Psoas muscle (tissue), 8 donors: ENCODE measurements around the gene ENTR1. TPM values are rescaled to one million over a fixed set of nuclear protein-coding genes. Genes with fewer than 3 reads are reported as not detected.

Source experiments
- ATAC-seq, 4 donors: fragments of 200-7000 bp; cut with Tn5 transposase; one replicate each; pipeline ENCODE4 v1.9.1; 2020; ENCODE audit warnings: moderate library complexity in 3 of 4, mild to moderate bottlenecking in 2 of 4
- DNase-seq, 2 donors: peaks; one replicate each; pipeline ENCODE4 v3.0.0-alpha.2; 2020
- H3K27ac ChIP-seq: fragments of 200-600 bp; one replicate; pipeline ENCODE4 v1.8.0; 2022
- H3K27me3 ChIP-seq, 3 donors: fragments of 200-600 bp in 1 of 3; one replicate each; pipeline versions ENCODE4 v1.6.1 to v1.8.0; 2013 to 2022; ENCODE audit warnings: low read length in 2 of 3, mild to moderate bottlenecking in 2 of 3, moderate library complexity in 1 of 3; ENCODE audit not compliant: insufficient read depth in 3 of 3
- H3K36me3 ChIP-seq, 2 donors: fragments of 200-600 bp in 1 of 2; one replicate each; pipeline versions ENCODE4 v1.6.1 to v1.8.0; 2013 to 2022; ENCODE audit warnings: low read depth in 1 of 2, mild to moderate bottlenecking in 1 of 2, moderate library complexity in 1 of 2; ENCODE audit not compliant: insufficient read depth in 1 of 2
- H3K4me1 ChIP-seq: fragments of 200-600 bp; one replicate; pipeline ENCODE4 v1.8.0; 2022
- H3K4me3 ChIP-seq: fragments of 200-600 bp; one replicate; pipeline ENCODE4 v1.8.0; 2022; ENCODE audit warnings: mild to moderate bottlenecking
- H3K9me3 ChIP-seq: fragments of 200-600 bp; one replicate; pipeline ENCODE4 v1.8.0; 2022
- WGBS, 3 donors: extraction: QIAGEN DNeasy Blood & Tissue Kit; methylation state at CpG; one replicate each; pipeline versions ENCODE4 v1.1.6 to v1.1.7; 2013; 5-methylcytosine and 5-hydroxymethylcytosine counted together
- intact Hi-C, 2 donors: fragments of 100-400 bp; cut with DNase I; formaldehyde crosslinking; loops; one replicate each; pipeline versions ENCODE4 v1.11.0 to v1.14.2; 2022
- polyA plus RNA-seq, 3 donors: library from polyadenylated mRNA; stranded (reverse); fragments of 200-250 nt; gene quantifications; one replicate each; pipeline ENCODE4 v1.2.3, GENCODE V29; 2013
- total RNA-seq, 4 donors: library from RNA; stranded (reverse); fragmentation: NEBNext Ultra II Directional in 2 of 4; extraction: Animal tissue kit (Norgen Biotek cat#: 25700) in 2 of 4; gene quantifications; one replicate each; pipeline versions ENCODE4 v1.2.1 to v1.2.4, GENCODE V29; 2021 to 2023
- TF ChIP-seq, protein P1 (sequence below): fragments of 200-600 bp; IDR thresholded peaks from one replicate; pipeline ENCODE4 v1.8.0; 2022; ENCODE audit warnings: antibody characterized with exemption
- donor health status: healthy with polysubstance abuse.
- donor health status: DM: no; HTN: no; CAD: no; lungs with moderate emphysema.
- donor health status: Bipolar disorder and iron deficiency.
- donor health status: healthy.
- donor health status: DM: yes; HTN: yes; CAD: no.
- donor health status: DM: no; HTN: no; CAD: no.
- donor health status: DM: no; HTN: no; CAD: no.
- donor health status: DM: yes; HTN: yes; CAD: no.

The ENTR1 gene
- total and polyA plus RNA-seq, 7 donors, result 16.0 to 53.0 (median 34.2) TPM

DNA sequence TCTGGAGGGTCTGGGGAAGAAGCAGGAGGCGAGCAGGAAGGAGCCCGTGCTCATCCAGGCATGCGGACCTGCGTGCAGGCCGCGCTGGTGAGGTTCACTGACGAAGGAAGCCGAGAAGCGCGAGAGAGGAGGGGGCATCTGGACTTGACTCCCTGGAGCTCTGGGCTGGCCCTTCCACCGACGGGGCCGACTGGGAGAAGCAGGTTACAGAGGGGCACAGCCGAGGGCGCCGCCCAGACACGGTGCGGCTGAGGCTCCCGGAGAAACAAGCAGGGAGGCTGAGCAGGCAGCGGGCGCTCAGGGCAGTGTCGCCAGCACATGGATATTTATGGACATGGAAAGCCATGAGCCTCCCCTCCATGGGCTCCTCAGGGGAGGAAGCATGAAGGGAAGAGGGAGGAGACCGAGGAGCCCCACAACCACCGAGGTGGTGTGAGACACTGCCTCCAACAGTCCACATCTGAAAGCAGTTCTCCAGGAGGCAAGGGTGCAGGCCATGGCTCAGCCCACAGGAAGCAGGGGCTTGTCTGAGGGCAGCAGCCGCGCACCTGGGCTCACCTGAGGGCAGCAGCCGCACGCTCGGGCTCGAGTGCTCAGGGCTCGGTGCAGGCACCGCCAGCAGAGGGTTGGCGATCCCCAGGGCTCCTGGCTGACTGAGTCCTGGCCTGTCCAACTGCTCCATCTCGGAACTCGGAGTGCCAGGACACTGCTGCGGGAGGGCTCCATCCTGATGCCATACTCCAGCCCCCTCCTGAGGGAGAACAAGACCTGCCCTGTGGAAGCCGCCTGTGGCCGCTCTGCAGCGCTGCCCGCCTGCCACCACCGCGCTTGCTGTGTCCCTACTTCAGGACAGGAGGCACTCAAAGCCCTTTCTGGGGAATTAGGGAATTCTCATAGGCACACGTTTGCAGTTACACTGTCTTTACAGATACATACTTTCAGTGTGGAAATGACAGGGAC is 44.9 kb upstream of the ENTR1 start:
- Histone ChIP-seq H3K27ac (no peak overlapping the region), H3K4me3 (no peak overlapping the region), H3K36me3 (peaks cover 7 to 100% of the 10 kb centered on the region in 2 donors), H3K27me3 (no peaks in the 10 kb centered on the region), H3K4me1 (no peaks in the 10 kb centered on the region), H3K9me3 (no peaks in the 10 kb centered on the region)
- ATAC-seq, result peak in 1 of 4 donors; percentile 22
- TF ChIP-seq, protein P1, sequence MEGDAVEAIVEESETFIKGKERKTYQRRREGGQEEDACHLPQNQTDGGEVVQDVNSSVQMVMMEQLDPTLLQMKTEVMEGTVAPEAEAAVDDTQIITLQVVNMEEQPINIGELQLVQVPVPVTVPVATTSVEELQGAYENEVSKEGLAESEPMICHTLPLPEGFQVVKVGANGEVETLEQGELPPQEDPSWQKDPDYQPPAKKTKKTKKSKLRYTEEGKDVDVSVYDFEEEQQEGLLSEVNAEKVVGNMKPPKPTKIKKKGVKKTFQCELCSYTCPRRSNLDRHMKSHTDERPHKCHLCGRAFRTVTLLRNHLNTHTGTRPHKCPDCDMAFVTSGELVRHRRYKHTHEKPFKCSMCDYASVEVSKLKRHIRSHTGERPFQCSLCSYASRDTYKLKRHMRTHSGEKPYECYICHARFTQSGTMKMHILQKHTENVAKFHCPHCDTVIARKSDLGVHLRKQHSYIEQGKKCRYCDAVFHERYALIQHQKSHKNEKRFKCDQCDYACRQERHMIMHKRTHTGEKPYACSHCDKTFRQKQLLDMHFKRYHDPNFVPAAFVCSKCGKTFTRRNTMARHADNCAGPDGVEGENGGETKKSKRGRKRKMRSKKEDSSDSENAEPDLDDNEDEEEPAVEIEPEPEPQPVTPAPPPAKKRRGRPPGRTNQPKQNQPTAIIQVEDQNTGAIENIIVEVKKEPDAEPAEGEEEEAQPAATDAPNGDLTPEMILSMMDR, result no peak
- no peak for DNase-seq
- intact Hi-C loops, result no loop called here
- WGBS, 3 donors, result 88 to 91% (median 91%) methylated on average over 43 of the region's 43 CpGs

DNA sequence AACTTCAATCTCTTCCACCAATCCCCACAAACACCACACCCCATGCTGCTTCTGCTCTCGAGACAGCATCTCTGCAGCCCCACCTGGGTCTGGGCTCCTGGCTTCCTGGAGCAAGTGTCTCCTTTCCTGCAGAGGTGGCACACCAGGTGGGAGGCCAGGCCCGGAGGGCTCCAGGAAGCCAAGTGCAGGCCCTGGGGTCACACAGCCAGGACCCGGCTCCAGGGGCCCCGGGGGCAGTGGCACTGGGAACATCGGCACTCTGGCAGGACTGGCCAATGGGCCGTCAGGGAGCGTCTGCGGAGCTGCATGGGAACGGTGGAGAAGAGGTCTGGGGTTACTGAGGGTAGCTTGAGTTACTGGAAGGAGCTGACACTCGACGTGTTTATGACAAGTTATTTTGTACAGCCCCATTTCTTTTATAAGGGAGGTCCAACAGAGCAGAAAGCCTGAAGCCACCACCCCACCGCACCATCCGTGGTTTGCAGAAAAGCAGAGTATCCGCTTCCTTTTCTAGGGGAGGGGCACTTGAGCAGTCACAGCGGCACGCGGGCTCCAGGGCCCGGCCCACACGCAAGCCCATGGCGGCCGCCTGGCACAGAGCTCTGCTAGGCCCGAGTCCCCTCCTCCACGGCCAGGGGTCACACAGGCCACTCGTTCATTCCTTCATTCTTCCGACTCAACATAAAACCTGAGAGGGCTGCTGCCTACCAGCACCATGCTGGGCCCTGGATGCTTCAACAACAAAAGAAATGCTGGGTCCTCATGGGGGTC is 43.8 kb upstream of the ENTR1 start:
- DNase-seq, result no peak
- Histone ChIP-seq H3K9me3 (no peaks in the 10 kb centered on the region), H3K4me1 (no peaks in the 10 kb centered on the region), H3K27ac (no peak overlapping the region), H3K4me3 (no peak overlapping the region), H3K27me3 (no peaks in the 10 kb centered on the region), H3K36me3 (peaks cover 7 to 100% of the 10 kb centered on the region in 2 donors)
- TF ChIP-seq, protein P1, result no peak
- no peak for ATAC-seq
- intact Hi-C loops, result no loop called here
- 89 to 92% (median 90%) methylated on average over 25 of the region's 25 CpGs for WGBS, 3 donors

DNA sequence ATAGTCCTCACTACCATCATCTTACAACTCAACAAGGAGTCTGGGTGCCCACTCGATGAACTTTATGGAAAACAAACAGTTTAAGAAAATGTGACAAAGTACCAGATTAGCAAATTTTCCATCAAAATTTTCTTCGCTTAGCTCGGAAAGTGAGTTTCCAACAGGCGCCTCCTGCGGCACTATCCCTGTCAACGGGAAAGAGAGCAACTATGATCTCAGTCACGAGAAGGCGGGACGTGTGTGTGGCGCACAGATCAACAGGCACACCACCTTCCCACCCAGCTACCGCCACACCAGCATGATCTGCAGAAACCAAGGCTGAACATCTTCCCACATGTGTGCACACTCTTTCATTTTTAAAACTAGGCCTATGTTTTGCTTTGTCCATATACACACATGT is 42.9 kb upstream of the ENTR1 start:
- Histone ChIP-seq H3K27ac (no peak overlapping the region), H3K36me3 (peaks cover 13 to 98% of the 10 kb centered on the region in 2 donors), H3K9me3 (no peaks in the 10 kb centered on the region), H3K4me3 (no peak overlapping the region), H3K4me1 (no peaks in the 10 kb centered on the region), H3K27me3 (no peaks in the 10 kb centered on the region)
- no peak for DNase-seq
- no peak for ATAC-seq
- 88 to 93% (median 89%) methylated on average over 11 of the region's 11 CpGs for WGBS, 3 donors
- TF ChIP-seq, protein P1, result no peak
- intact Hi-C loops, result no loop called here

DNA sequence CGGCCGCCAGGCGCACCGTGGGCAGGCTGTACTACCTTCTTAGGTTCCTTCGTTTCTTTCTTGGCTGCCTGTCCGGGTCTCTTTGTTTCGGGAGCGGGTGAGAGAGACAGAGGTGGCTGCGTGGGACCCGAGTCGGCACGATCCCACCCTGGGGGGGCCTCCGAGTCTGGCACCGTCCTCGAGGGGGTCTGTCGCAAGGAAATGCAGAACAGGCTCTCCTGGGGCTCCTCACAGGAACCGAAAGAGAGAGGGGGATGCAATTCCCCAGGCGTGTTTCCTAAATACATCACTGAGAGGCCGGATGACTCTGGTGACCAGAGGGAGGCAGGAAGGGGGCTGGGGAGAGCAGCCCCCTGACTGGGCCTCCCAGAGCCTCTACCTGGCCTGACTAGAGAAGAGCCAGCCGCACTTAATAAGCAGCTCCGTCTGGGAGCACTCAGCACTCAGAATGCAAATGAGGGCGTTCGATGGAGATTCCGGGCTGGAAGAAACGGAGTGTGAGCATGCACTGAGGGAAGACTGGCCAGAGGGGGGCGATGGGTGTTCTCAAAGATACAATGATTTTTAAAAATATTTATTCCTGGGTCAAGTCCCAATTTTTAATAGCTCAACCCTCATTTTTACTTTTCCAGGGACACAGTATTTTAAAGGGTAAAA is 40.9 kb upstream of the ENTR1 start:
- Histone ChIP-seq H3K9me3 (no peaks in the 10 kb centered on the region), H3K27me3 (no peaks in the 10 kb centered on the region), H3K4me3 (no peak overlapping the region), H3K4me1 (no peaks in the 10 kb centered on the region), H3K36me3 (peaks cover 20 to 96% of the 10 kb centered on the region in 2 donors), H3K27ac (no peak overlapping the region)
- 87 to 89% (median 88%) methylated on average over 26 of the region's 26 CpGs for WGBS, 3 donors
- ATAC-seq, result no peak
- TF ChIP-seq, protein P1, result no peak
- no peak for DNase-seq
- intact Hi-C loops, result no loop called here
